DMS153 treated with DMSO at 0.1 percent for 48 hours (cell line): ENCODE measurements around the gene IMMP2L.
A peak's percentile ranks its signal among the peaks of the same experiment; 100 is the strongest.

ENCODE experiments used
- DNase-seq: peaks from one replicate; lab custom pipeline; 2025; ENCODE audit not compliant: unreplicated experiment; lab: John Stamatoyannopoulos, UW

IMMP2L gene

GRCh38 chr7:110839866-110840265 lies 722.4 kb downstream of the IMMP2L start:
- DNase-seq: peak; percentile 84

- no peak for DNase-seq
Observed at GRCh38 chr7:110835849-110836248, 726.4 kb downstream of the IMMP2L start.

- peak; percentile 66 for DNase-seq
Observed at GRCh38 chr7:110835218-110835617, 727.1 kb downstream of the IMMP2L start.

- DNase-seq: no peak
Observed at GRCh38 chr7:110831419-110831818, 730.9 kb downstream of the IMMP2L start.

GRCh38 chr7:110830778-110831177 lies 731.5 kb downstream of the IMMP2L start:
- no peak for DNase-seq

- no peak for DNase-seq
Observed at GRCh38 chr7:110827936-110828335, 734.4 kb downstream of the IMMP2L start.

GRCh38 chr7:110827287-110827855 lies 734.9 kb downstream of the IMMP2L start:
- no peak for DNase-seq

GRCh38 chr7:110813986-110814385 lies 748.3 kb downstream of the IMMP2L start:
- no peak for DNase-seq

- no peak for DNase-seq
Observed at GRCh38 chr7:110809832-110810231, 752.5 kb downstream of the IMMP2L start.

- DNase-seq: no peak
Observed at GRCh38 chr7:110808361-110808760, 753.9 kb downstream of the IMMP2L start.

GRCh38 chr7:110804501-110804900 lies 757.8 kb downstream of the IMMP2L start:
- DNase-seq: no peak

- no peak for DNase-seq
Observed at GRCh38 chr7:110803602-110804143, 758.6 kb downstream of the IMMP2L start.

- DNase-seq: no peak
Observed at GRCh38 chr7:110801502-110801901, 760.8 kb downstream of the IMMP2L start.

- no peak for DNase-seq
Observed at GRCh38 chr7:110800984-110801383, 761.3 kb downstream of the IMMP2L start.

GRCh38 chr7:110797656-110798055 lies 764.6 kb downstream of the IMMP2L start:
- no peak for DNase-seq

- DNase-seq: no peak
Observed at GRCh38 chr7:110790992-110791391, 771.3 kb downstream of the IMMP2L start.

GRCh38 chr7:110786328-110786965 lies 775.8 kb downstream of the IMMP2L start:
- DNase-seq: no peak

GRCh38 chr7:110784749-110785148 lies 777.5 kb downstream of the IMMP2L start:
- no peak for DNase-seq

GRCh38 chr7:110780712-110781111 lies 781.6 kb downstream of the IMMP2L start:
- no peak for DNase-seq

GRCh38 chr7:110779339-110779738 lies 783.0 kb downstream of the IMMP2L start:
- no peak for DNase-seq

GRCh38 chr7:110775046-110775445 lies 787.2 kb downstream of the IMMP2L start:
- no peak for DNase-seq

- no peak for DNase-seq
Observed at GRCh38 chr7:110774071-110774470, 788.2 kb downstream of the IMMP2L start.

GRCh38 chr7:110772615-110773014 lies 789.7 kb downstream of the IMMP2L start:
- no peak for DNase-seq
